GM21390 (cell line): ENCODE data around the gene LRCH1.
A peak's percentile ranks its signal among the peaks of the same experiment; 100 is the strongest.

Experiments used
- ATAC-seq: cut with Tn5 transposase; IDR thresholded peaks from one replicate; pipeline ENCODE4 v1.9.1; 2021; ENCODE audit not compliant: unreplicated experiment

Gene LRCH1

GRCh38 chr13:46612267-46612666, 59.3 kb downstream of the LRCH1 start:
- no peak for ATAC-seq

DNA sequence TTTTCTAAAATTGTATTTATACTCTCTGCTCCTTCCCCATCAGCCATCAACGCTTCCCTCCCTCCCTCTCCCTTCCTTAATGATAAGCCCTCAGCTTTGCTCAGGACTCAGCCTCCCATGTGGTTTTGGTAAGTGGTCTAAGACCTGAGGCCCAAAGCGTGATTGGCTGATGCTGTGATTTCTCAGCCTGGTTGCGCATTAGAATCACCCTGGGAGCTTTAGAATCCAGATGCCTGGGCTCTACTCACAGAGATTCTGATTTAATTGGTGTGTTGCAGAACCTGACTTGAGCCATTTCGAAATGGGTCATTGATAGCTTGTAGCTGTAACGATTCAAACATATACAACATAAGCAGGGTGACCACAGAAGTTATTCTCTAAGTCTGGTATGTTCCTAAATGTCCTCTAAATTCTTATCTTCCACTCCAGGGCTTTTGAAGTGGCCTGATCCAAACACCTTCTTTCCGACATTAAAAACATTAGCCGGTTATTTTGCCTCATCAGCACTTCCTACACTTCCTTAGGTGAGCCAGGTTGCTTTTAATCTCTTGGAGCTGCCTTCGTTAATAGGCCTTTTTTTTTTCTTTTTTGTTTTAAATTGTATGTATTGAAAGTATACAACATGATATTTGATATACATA, 60.6 kb downstream of the LRCH1 start:
- no peak for ATAC-seq

GRCh38 chr13:46614582-46614981, 61.6 kb downstream of the LRCH1 start:
- ATAC-seq = no peak

- ATAC-seq = no peak
Measured at GRCh38 chr13:46615888-46616531, 63.0 kb downstream of the LRCH1 start.

DNA sequence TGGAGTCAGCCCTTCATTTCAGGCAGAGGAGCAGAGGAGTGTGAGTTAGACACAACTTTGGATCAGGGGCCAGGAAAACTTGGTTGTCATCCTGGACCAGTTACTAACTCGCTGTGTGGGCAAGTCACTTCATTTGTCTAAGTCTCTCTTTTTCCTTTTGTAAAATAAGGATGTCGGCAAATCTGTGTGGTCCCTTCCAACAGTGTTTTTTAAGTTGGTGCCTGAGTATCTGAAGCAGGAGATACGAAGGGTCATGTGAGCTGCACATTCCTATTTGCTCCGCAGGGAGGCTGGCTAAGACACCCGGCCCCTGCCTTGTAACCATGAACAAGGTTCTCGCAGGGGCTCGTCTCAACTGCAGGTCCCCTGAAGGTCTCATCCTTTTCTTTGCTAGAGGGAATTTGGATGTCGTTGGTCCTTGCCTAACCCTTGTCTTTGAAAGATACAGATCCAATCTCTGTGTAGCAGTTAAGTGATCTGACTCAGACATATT, 64.3 kb downstream of the LRCH1 start:
- ATAC-seq = no peak

DNA sequence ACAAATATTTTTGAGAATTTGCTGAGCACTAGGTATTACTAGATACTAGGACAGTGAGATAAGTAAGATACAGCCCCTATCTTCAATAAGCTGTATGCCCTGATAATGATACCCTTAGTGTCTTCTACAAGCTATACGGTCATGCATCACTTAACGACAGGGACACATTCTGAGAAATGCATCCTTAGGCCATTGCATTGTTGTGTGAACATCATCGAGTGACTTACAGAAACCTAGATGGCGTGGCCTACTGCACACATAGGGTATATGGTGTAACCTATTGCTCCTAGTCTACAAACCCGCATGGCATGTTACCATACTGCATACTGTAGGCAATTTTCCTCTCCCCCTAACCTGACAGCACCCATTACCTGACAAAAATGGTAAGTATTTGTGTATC, 64.9 kb downstream of the LRCH1 start:
- ATAC-seq = no peak

- ATAC-seq = no peak
Measured at GRCh38 chr13:46618694-46619254, 65.8 kb downstream of the LRCH1 start.

GRCh38 chr13:46620029-46620428, 67.1 kb downstream of the LRCH1 start:
- no peak for ATAC-seq

DNA sequence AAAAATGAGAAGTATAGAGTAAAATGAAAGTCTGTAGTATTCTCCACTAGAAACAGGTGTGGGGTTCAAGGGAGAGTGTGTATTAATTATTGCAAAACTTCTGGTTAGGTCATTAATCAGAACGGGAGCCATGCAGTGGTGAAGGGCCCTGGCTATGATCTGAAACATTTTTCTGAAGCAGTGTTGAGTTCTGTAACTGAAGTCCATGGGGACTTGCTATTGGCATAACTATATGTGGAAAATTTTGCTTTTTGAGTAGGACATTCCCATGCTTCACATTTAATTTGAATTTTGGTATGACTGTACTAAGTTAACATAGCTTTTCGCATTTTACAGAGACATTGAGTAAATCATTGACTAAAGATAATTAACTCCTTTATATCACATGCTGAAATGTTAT, 67.5 kb downstream of the LRCH1 start:
- no peak for ATAC-seq

DNA sequence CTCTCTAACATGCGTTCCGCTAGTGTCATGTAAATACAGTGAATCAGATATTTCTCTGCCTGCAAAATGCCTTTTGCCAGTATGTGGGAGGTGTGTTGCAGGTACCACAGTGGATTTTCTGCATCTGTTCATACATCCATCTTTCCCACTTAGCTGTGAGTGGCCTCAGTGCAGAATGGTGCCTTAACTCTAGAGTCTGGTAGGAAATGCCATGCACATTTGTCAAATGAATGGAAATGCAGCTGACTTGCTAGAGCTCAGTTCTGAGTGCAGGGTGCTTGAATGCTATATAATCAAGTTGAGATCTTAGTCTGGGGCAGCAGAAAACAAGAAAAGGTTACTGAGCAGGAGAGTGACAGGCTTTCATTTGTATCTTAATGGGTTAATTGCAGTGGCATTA, 68.2 kb downstream of the LRCH1 start:
- no peak for ATAC-seq

- no peak for ATAC-seq
Measured at GRCh38 chr13:46621792-46622629, 69.0 kb downstream of the LRCH1 start.

- no peak for ATAC-seq
Measured at GRCh38 chr13:46622630-46623256, 69.8 kb downstream of the LRCH1 start.

DNA sequence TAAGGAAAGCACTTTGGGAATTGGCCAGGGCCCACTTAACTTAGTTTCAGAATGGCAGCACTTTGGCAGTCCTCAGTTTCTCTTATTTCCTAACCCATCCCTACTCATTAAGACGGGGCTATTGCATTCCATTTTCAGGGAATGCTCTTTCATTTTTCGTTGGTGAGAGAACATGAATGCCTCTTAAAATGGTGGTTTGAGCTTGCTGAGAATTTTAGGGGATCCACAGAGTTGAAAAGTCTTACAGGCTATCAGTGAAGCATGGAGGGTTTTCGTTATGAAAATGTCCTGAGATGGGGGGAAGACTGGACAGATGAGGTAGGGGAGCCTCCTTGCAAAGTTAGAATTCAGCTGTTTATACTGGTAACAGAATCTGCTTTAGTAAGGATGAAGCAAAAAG, 71.4 kb downstream of the LRCH1 start:
- no peak for ATAC-seq

DNA sequence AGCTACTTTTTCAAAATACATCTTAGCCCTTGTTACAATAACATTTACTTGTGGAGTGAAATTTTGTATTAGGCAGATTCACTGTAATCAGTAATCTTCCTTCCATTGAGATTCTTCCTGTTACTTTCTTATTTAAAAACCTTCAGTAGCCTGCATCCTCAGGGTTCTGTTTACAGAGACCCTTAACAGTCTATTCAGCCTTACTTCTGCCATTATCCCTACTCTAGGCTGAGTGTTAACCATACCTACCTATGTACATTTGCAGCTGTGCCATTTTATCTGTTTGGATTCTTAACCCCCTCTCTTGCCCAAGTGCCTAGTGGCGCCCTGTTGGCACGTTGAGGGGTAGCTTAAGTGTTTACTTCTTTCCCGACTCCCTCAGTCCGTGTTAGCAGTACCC, 71.9 kb downstream of the LRCH1 start:
- ATAC-seq = no peak

DNA sequence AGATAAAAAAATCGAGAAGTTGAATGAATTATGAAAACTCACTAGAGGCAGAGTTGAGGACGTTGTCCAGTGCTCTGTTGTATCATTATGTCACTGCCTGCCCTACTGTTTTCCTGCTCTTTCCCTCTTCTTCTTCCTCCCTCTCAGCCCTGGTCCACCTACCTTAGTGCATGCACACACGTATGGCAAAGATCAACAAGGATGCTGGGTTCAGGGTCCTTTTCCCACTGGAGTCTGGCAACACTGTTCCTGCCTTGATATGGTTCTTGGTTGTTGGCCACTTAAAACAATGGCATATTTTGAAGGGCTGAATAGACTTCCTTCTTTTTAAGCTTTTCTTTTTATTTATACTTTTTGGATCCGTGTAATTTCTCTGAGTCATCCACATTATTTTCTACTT, 74.5 kb downstream of the LRCH1 start:
- ATAC-seq = no peak

DNA sequence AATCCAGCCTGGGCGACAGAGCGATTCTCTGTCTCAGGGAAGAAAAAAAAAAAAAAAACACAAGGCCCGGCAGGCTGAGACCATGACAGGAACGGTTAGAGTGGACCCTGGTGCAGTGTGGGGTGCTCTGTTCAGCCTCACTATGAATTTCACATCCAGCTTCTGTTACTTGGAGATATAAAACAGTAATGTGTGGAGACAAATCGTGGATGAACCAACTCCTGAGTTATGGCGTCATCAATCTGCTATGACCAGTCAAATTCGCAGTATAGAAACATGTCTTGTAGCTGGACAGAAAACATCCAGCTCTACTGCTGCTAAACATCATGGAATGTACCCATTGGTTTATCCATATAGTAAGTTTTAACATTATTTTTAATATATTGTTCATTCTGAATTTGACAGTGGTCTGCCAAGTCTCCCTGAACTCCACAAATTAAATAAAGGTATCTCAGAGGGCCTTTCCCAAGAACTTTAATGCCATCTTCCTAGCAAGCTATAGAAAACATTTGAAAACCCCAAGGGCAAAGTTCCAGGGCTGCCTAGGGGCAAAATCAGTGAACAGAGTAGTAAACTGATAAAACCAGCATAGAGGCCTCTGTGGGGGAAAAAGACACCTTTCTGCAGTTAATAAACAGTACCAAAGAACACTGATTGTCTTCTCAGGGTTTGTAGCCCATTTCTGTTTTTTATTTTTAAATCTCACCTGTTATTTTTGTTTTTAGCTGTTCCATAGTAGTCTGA, 75.8 kb downstream of the LRCH1 start:
- ATAC-seq = no peak

GRCh38 chr13:46629811-46630413, 76.9 kb downstream of the LRCH1 start:
- ATAC-seq = no peak

DNA sequence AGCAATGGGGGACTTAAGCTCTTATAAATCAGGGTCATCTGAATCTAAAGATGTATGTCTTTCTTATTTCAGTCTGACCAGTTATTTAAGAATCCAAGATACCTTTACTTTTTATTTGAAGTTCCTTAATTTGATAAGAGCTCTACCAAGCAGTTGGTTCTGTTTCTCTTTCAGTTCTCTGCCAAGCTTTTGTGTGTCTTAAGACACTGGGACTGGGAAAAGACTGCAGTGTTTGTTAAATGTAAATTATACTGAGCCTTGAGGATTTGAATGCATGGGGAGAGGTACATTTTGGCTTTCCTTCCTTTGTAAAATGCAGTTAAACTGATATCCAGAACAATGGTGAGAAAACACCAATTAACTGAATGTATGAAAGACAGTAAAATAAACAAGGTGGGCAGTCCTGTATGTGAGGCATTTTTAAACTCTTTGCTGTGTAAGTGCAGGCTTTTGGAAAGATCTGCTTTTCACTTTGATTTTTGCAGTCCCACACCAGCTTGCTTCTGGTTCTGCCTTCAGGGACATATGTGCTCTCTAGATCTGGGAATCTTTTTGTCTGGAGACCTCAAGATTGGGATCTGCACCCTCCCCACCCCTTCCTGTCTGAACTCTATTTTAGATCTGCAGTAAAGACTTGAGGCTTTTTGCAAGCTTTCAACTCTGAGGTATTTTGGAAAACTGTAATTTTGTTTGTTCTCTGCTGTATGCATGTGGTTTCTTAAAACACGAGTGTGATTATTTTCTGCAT, 77.6 kb downstream of the LRCH1 start:
- ATAC-seq = peak; percentile 40

DNA sequence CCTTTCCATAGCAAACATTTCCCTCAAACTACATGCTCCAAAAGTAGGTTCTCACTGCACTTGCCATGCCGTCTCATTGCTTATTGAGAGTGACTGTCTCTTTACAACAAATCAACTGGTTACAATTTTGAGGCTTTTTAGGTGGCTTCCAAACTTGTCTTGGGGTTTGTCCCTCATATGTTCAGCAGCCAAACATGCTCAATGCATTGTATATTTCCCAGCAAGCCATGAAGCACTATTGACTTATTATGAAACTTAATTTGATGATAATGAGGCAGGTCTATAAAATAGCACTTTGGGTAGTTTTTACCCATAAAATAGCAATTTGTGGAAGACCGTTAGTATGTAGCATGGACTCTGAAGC, 78.2 kb downstream of the LRCH1 start:
- peak; percentile 8 for ATAC-seq
